ENCODE data around the gene SCN8A.

DNA sequence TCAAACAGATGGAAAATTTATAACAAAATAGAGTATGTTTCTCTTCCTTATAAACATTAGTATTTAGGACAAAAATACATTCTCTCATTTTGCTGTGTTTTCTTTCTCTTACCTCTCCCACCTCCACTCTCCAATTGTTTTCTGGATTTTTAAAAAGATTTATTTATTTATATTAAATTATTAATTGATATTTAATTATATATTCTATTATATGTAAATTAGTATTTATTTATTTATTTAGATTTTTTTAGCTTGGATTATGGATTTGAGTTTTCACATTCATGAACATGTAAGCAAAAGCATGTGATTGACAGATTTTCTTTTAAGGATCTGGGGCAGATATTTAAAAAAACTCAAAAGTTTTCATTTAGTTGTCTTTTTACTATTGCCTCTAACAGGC, 35.6 kb downstream of the SCN8A start:
- TF ChIP-seq, protein P1, sequence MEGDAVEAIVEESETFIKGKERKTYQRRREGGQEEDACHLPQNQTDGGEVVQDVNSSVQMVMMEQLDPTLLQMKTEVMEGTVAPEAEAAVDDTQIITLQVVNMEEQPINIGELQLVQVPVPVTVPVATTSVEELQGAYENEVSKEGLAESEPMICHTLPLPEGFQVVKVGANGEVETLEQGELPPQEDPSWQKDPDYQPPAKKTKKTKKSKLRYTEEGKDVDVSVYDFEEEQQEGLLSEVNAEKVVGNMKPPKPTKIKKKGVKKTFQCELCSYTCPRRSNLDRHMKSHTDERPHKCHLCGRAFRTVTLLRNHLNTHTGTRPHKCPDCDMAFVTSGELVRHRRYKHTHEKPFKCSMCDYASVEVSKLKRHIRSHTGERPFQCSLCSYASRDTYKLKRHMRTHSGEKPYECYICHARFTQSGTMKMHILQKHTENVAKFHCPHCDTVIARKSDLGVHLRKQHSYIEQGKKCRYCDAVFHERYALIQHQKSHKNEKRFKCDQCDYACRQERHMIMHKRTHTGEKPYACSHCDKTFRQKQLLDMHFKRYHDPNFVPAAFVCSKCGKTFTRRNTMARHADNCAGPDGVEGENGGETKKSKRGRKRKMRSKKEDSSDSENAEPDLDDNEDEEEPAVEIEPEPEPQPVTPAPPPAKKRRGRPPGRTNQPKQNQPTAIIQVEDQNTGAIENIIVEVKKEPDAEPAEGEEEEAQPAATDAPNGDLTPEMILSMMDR (IDR thresholded peaks at IDR 0.05): no peak
- no peak for TF ChIP-seq POLR2A (IDR thresholded peaks at IDR 0.05)
